Measurements from ENCODE around the gene LYZ. TPM values are rescaled to one million over a fixed set of nuclear protein-coding genes. Genes with fewer than 3 reads are reported as not detected.
"Not testable (repeated sequence)": the region's sequence is repeated elsewhere in the genome, so short reads cannot be mapped to it uniquely, and the experiment has no call there.

Gene LYZ
- 0.34 to 0.60 TPM (median 0.47 TPM) in 3 replicates for total RNA-seq

DNA sequence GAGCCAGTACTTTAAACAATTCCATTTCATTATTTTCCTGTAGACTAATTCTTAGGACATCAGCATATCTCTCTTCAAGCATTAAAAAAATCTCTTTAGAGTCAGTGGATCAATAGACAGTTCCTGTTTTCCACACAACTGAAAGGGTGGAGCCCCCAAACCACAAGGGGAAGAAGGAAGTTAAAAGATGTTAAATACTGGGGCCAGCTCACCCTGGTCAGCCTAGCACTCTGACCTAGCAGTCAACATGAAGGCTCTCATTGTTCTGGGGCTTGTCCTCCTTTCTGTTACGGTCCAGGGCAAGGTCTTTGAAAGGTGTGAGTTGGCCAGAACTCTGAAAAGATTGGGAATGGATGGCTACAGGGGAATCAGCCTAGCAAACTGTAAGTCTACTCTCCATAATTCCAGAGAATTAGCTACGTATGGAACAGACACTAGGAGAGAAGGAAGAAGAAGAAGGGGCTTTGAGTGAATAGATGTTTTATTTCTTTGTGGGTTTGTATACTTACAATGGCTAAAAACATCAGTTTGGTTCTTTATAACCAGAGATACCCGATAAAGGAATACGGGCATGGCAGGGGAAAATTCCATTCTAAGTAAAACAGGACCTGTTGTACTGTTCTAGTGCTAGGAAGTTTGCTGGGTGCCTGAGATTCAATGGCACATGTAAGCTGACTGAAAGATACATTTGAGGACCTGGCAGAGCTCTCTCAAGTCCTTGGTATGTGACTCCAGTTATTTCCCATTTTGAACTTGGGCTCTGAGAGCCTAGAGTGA is at the start of gene LYZ:
Gene LYZ, plus strand, starts transcription at position 220 of the 777 bp plus-strand sequence. Its CDS starts 28 bp downstream, at position 248.
- H3K36me3 Mint-ChIP-seq: no peaks in the 10 kb centered on the region
- no peaks in the 10 kb centered on the region for H3K9me3 Mint-ChIP-seq
- TF ChIP-seq, protein P1, sequence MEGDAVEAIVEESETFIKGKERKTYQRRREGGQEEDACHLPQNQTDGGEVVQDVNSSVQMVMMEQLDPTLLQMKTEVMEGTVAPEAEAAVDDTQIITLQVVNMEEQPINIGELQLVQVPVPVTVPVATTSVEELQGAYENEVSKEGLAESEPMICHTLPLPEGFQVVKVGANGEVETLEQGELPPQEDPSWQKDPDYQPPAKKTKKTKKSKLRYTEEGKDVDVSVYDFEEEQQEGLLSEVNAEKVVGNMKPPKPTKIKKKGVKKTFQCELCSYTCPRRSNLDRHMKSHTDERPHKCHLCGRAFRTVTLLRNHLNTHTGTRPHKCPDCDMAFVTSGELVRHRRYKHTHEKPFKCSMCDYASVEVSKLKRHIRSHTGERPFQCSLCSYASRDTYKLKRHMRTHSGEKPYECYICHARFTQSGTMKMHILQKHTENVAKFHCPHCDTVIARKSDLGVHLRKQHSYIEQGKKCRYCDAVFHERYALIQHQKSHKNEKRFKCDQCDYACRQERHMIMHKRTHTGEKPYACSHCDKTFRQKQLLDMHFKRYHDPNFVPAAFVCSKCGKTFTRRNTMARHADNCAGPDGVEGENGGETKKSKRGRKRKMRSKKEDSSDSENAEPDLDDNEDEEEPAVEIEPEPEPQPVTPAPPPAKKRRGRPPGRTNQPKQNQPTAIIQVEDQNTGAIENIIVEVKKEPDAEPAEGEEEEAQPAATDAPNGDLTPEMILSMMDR (IDR thresholded peaks at IDR 0.05; ENCODE audit: unreplicated experiment): no peak
- peaks cover 1% of the 10 kb centered on the region for H3K27me3 Mint-ChIP-seq (ENCODE audit: low read depth)
- H3K27ac Mint-ChIP-seq: no peak within 1 kb of the TSS
- H3K4me1 Mint-ChIP-seq: no peaks in the 10 kb centered on the region
- no peak for DNase-seq (ENCODE audit: low spot score in 2 of 2, unreplicated experiment in 2 of 2)
- no peak within 1 kb of the TSS for H3K4me3 Mint-ChIP-seq

DNA sequence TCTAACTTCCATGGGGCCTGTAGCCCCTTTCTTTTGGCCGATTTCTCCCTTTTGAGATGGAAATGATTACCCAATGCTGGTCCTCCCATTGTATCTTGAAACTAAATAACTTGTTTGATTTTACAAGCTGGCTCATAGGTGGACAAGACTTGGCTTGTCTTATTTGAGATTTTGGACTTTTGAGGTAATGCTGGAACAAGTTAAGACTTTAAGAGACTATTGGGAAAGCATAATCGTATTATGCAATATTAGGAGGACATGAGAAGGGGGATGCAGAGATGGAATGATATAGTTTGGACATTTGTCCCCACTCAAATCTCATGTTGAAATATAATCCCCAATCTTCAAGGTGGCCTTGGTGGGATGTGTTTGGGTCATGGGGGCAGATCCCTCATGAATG is 49.2 kb upstream of the LYZ start:
- DNase-seq (ENCODE audit: low spot score in 2 of 2, unreplicated experiment in 2 of 2): no peak
- Mint-ChIP-seq H3K4me3 (no peak overlapping the region), H3K9me3 (peaks cover 18% of the 10 kb centered on the region), H3K27ac (no peak overlapping the region), H3K4me1 (no peaks in the 10 kb centered on the region), H3K36me3 (no peaks in the 10 kb centered on the region), H3K27me3 (ENCODE audit: low read depth) (peaks cover 15% of the 10 kb centered on the region)
- TF ChIP-seq, protein P1 (IDR thresholded peaks at IDR 0.05; ENCODE audit: unreplicated experiment): no peak

DNA sequence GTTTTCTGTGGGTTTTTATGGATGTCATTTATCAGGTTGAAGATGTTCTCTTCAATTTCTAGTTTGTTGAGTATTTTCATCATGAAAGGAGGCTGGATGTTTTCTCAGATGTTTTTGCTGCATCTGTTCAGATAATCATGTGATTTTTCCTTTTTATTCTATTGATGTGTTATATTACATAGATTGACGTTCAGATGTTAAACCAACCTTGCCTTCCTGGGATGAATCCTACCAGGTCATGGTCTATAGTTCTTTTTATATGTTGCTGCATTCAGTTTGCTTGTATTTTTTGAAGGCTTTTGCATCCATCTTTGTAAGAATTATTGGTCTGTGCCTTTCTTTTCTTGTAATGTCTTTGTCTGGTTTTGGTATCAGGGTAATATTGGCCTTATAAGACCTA is 43.9 kb upstream of the LYZ start:
- TF ChIP-seq, protein P1 (IDR thresholded peaks at IDR 0.05; ENCODE audit: unreplicated experiment): no peak
- no peak for DNase-seq (ENCODE audit: low spot score in 2 of 2, unreplicated experiment in 2 of 2)
- H3K4me1 Mint-ChIP-seq: no peaks in the 10 kb centered on the region
- H3K27me3 Mint-ChIP-seq (ENCODE audit: low read depth): peaks cover 1% of the 10 kb centered on the region
- no peaks in the 10 kb centered on the region for H3K36me3 Mint-ChIP-seq
- H3K9me3 Mint-ChIP-seq: peaks cover 28% of the 10 kb centered on the region
- H3K27ac Mint-ChIP-seq: no peak overlapping the region
- H3K4me3 Mint-ChIP-seq: no peak overlapping the region

DNA sequence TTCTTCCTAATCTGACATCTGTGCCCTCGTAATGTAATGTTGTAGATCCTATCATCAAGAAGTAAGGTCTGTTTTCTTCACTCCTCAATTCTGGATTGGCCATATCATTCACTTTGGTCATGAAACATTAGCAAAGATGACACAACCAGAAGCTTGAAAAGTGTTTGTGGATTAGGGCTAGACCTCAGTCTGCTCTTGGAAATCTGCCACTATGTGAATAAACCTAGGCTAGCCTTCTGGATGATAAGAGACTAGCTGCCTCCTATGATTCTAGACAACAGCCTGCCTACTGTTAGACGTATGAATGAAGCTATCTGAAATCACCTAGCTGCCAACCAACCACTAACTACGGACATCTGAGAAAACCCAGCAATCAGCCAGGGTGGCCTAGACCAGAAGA is 38.7 kb upstream of the LYZ start:
- Mint-ChIP-seq H3K4me1 (no peaks in the 10 kb centered on the region), H3K36me3 (no peaks in the 10 kb centered on the region), H3K4me3 (no peak overlapping the region), H3K27ac (no peak overlapping the region), H3K9me3 (peaks cover 28% of the 10 kb centered on the region), H3K27me3 (ENCODE audit: low read depth) (no peaks in the 10 kb centered on the region)
- no peak for DNase-seq (ENCODE audit: low spot score in 2 of 2, unreplicated experiment in 2 of 2)
- TF ChIP-seq, protein P1 (IDR thresholded peaks at IDR 0.05; ENCODE audit: unreplicated experiment): no peak

DNA sequence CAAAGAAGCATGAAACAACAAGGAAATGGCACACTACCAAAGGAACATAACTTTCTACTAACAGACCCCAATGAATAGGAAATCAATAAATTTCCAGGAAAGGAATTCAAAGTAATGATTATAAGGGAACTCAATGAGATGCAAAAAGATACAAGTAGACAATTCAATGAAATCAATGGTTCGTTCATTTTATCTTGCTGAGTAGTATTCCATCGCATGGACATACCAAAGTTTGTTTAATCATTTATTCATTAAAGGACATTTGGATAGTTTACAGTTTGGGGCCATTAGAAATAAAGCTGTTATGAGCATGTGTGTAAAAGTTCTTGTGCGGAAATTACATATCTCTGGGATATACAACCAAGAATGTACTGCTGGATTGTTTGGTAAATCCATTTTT is 35.0 kb upstream of the LYZ start:
- no peaks in the 10 kb centered on the region for H3K27me3 Mint-ChIP-seq (ENCODE audit: low read depth)
- TF ChIP-seq, protein P1 (IDR thresholded peaks at IDR 0.05; ENCODE audit: unreplicated experiment): no peak
- no peaks in the 10 kb centered on the region for H3K36me3 Mint-ChIP-seq
- H3K27ac Mint-ChIP-seq: no peak overlapping the region
- peaks cover 33% of the 10 kb centered on the region for H3K9me3 Mint-ChIP-seq
- no peak overlapping the region for H3K4me3 Mint-ChIP-seq
- H3K4me1 Mint-ChIP-seq: no peaks in the 10 kb centered on the region
- no peak for DNase-seq (ENCODE audit: low spot score in 2 of 2, unreplicated experiment in 2 of 2)

DNA sequence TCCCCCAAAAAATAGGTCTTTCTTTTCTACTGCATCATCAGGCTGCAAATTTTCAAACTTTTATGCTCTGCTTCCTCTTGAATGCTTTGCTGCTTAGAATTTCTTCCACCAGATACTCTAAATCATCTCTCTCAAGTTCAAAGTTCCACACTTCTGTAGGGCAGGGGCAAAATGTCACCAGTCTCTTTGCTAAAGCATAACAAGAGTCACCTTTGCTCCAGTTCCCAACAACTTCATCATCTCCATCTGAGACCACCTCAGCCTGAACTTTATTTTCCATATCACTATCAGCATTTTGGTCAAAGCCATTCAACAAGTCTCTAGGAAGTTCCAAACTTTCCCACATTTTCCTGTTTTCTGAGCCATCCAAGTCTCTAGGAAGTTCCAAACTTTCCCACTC is 31.4 kb upstream of the LYZ start:
- H3K4me3 Mint-ChIP-seq; H3K27ac Mint-ChIP-seq; H3K4me1 Mint-ChIP-seq; H3K36me3 Mint-ChIP-seq; DNase-seq (ENCODE audit: low spot score in 2 of 2, unreplicated experiment in 2 of 2); H3K27me3 Mint-ChIP-seq (ENCODE audit: low read depth): not testable (repeated sequence)
- peaks cover 57% of the 10 kb centered on the region for H3K9me3 Mint-ChIP-seq

DNA sequence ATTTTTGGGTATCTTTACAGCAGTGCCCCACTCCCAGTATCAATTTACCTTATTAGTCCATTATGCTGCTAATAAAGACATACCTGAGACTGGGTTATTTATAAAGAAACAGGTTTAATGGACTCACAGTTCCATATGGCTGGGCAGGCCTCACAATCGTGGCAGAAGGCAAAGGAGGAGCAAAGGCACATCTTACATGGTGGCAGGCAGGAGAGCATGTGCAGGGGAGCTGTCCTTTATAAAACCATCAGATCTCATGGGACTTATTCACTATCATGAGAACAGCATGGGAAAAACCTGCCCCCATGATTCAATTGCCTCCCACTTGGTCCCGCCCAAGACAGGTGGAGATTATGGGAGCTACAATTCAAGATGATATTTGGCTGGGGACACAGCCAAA is 30.9 kb upstream of the LYZ start:
- H3K27ac Mint-ChIP-seq; H3K27me3 Mint-ChIP-seq (ENCODE audit: low read depth); H3K4me3 Mint-ChIP-seq; H3K4me1 Mint-ChIP-seq; H3K36me3 Mint-ChIP-seq; DNase-seq (ENCODE audit: low spot score in 2 of 2, unreplicated experiment in 2 of 2): not testable (repeated sequence)
- peaks cover 57% of the 10 kb centered on the region for H3K9me3 Mint-ChIP-seq

All from mesothelial cell of epicardium (in vitro differentiated cells).